A549 (cell line): ENCODE results near the gene STAMBPL1. TPM values are rescaled to one million over a fixed set of nuclear protein-coding genes. Genes with fewer than 3 reads are reported as not detected.

Experiments used
- ATAC-seq, 2 experiments: fragments of 200-7000 bp in 1 of 2; fragments of >200 bp in 1 of 2; cut with Nextera tagmentation in 1 of 2; cut with Tn5 transposase in 1 of 2; 3 replicates each; pipeline versions ENCODE4 v1.8.0 to v1.9.1; 2018 to 2020; ENCODE audit warnings: mild to moderate bottlenecking in 1 of 2, moderate library complexity in 1 of 2
- CTCF ChIA-PET: fragments of 300-600 bp; sonication (Branson Sonifier 250); formaldehyde crosslinking; extraction: SDS; loops from one replicate; lab custom pipeline; 2021; ENCODE audit warnings: antibody characterized with exemption, inconsistent platforms; lab: Yijun Ruan, JAX
- POLR2A ChIA-PET: fragments of 350-600 bp; formaldehyde crosslinking; extraction: SDS; loops from one replicate; lab custom pipeline; 2021; ENCODE audit warnings: antibody characterized with exemption, inconsistent platforms; lab: Yijun Ruan, JAX
- DNase-seq, 2 experiments: peaks; one replicate each; pipeline versions ENCODE4 v3.0.0 to v3.0.0-alpha.2; 2011 to 2016; ENCODE audit warnings: low read depth in 1 of 2, low spot score in 1 of 2
- FAIRE-seq: peaks from 2 replicates; lab custom pipeline; 2011; peaks lifted over from hg19 to GRCh38; lab: Jason Lieb, UNC
- H3K27ac ChIP-seq, 2 experiments: fragments of >200 bp; sonication (Bioruptor Twin); formaldehyde crosslinking; 3 replicates each; pipeline ENCODE4 v1.5.1; 2016 to 2017
- H3K4me1 ChIP-seq: fragments of >200 bp; sonication (Bioruptor Twin); formaldehyde crosslinking; 3 replicates; pipeline ENCODE4 v1.6.1; 2016
- H3K4me2 ChIP-seq: fragments of >200 bp; sonication (Bioruptor Twin); formaldehyde crosslinking; 3 replicates; pipeline ENCODE4 v1.6.1; 2016
- H3K4me3 ChIP-seq: fragments of >200 bp; sonication (Bioruptor Twin); formaldehyde crosslinking; 3 replicates; pipeline ENCODE4 v1.5.1; 2016
- H3K9me3 ChIP-seq: fragments of >200 bp; sonication (Bioruptor Twin); formaldehyde crosslinking; 3 replicates; pipeline ENCODE4 v1.6.1; 2016
- BCL3 ChIP-seq: fragments of >200 bp; sonication (Bioruptor Twin); formaldehyde crosslinking; IDR thresholded peaks from 3 replicates; pipeline ENCODE4 v1.6.1; 2016
- CEBPB ChIP-seq, 2 experiments: fragments of >200 bp in 1 of 2; sonication (Bioruptor Twin) in 1 of 2; formaldehyde crosslinking in 1 of 2; IDR thresholded peaks; 2 replicates each; pipeline ENCODE4 v1.6.1; 2012 to 2016
- EHMT2 ChIP-seq: fragments of 200-600 bp; sonication (generic); IDR thresholded peaks from 2 replicates; pipeline ENCODE4 v1.6.1; 2016; ENCODE audit warnings: antibody characterized with exemption, low read depth, mild to moderate bottlenecking, moderate library complexity
- EP300 ChIP-seq, 2 experiments: fragments of >200 bp; sonication (Bioruptor Twin); formaldehyde crosslinking; IDR thresholded peaks; 2 replicates in 1 of 2; 3 replicates in 1 of 2; pipeline ENCODE4 v1.6.1; 2016 to 2017
- ESRRA ChIP-seq: fragments of 150-350 bp; IDR thresholded peaks from 2 replicates; pipeline ENCODE4 v1.6.1; 2014; ENCODE audit warnings: mild to moderate bottlenecking, low read length, borderline replicate concordance
- FOSL2 ChIP-seq, 2 experiments: fragments of 450-650 bp in 1 of 2; fragments of >200 bp in 1 of 2; sonication (Bioruptor Twin) in 1 of 2; formaldehyde crosslinking; IDR thresholded peaks; 2 replicates each; pipeline versions ENCODE4 v1.5.0 to v1.6.1; 2016 to 2020; ENCODE audit warnings: mild to moderate bottlenecking in 1 of 2, moderate library complexity in 1 of 2
- HDAC2 ChIP-seq: fragments of 200-600 bp; sonication (generic); IDR thresholded peaks from 2 replicates; pipeline ENCODE4 v1.6.1; 2016
- HOXA7 ChIP-seq: fragments of 250-450 bp; sonication (Bioruptor Pico); IDR thresholded peaks from 2 replicates; pipeline ENCODE4 v1.5.0; 2020; ENCODE audit warnings: mild to moderate bottlenecking, moderate library complexity
- JUNB ChIP-seq: fragments of >200 bp; sonication (Bioruptor Twin); formaldehyde crosslinking; IDR thresholded peaks from 2 replicates; pipeline ENCODE4 v1.6.1; 2016
- KDM1A ChIP-seq: fragments of 200-600 bp; sonication (generic); IDR thresholded peaks from 2 replicates; pipeline ENCODE4 v1.6.1; 2016; ENCODE audit warnings: low read depth, mild to moderate bottlenecking
- MAFK ChIP-seq: fragments of 450-650 bp; IDR thresholded peaks from 2 replicates; pipeline ENCODE4 v1.6.1; 2014; ENCODE audit not compliant: partially characterized antibody
- MAX ChIP-seq: IDR thresholded peaks from 2 replicates; pipeline ENCODE4 v1.6.1; 2012
- NPAS2 ChIP-seq: fragments of 250-450 bp; sonication (Bioruptor Pico); IDR thresholded peaks from 2 replicates; pipeline ENCODE4 v1.8.0; 2022; ENCODE audit warnings: mild to moderate bottlenecking, moderate library complexity, borderline replicate concordance
- PBX3 ChIP-seq: IDR thresholded peaks from 2 replicates; pipeline ENCODE4 v1.6.1; 2012
- PHF8 ChIP-seq: fragments of 200-600 bp; sonication (generic); IDR thresholded peaks from 2 replicates; pipeline ENCODE4 v1.6.1; 2016; ENCODE audit warnings: low read depth, mild to moderate bottlenecking, antibody characterized with exemption, moderate library complexity, borderline replicate concordance
- POLR2A ChIP-seq: IDR thresholded peaks from 2 replicates; pipeline ENCODE4 v1.6.1; 2012; ENCODE audit warnings: mild to moderate bottlenecking, low read length
- POLR2AphosphoS2 ChIP-seq: conservative IDR thresholded peaks from 2 replicates; pipeline ENCODE4 v1.6.1; 2012; ENCODE audit warnings: low read length, improper control_type of control experiment, inconsistent platforms
- RAD21 ChIP-seq, 2 experiments: fragments of >200 bp in 1 of 2; sonication (Bioruptor Twin) in 1 of 2; formaldehyde crosslinking in 1 of 2; IDR thresholded peaks in 1 of 2; conservative IDR thresholded peaks in 1 of 2; 2 replicates in 1 of 2; 3 replicates in 1 of 2; pipeline ENCODE4 v1.6.1; 2012 to 2018; ENCODE audit warnings: inconsistent platforms in 1 of 2
- RFX5 ChIP-seq: fragments of 450-650 bp; IDR thresholded peaks from 2 replicates; pipeline ENCODE4 v1.7.1; 2014; ENCODE audit warnings: antibody characterized with exemption, mild to moderate bottlenecking, moderate library complexity
- RNF2 ChIP-seq: fragments of 200-600 bp; sonication (generic); IDR thresholded peaks from 2 replicates; pipeline ENCODE4 v1.6.1; 2016; ENCODE audit warnings: low read depth, mild to moderate bottlenecking, antibody characterized with exemption, moderate library complexity, borderline replicate concordance
- SMC3 ChIP-seq: fragments of >200 bp; sonication (Bioruptor Twin); formaldehyde crosslinking; IDR thresholded peaks from 3 replicates; pipeline ENCODE4 v1.6.1; 2018; ENCODE audit warnings: inconsistent platforms
- SREBF2 ChIP-seq: fragments of 450-650 bp; IDR thresholded peaks from 2 replicates; pipeline ENCODE4 v1.6.1; 2014; ENCODE audit warnings: mild to moderate bottlenecking, moderate library complexity
- TFCP2L1 ChIP-seq: fragments of 250-450 bp; sonication (Bioruptor Pico); IDR thresholded peaks from 2 replicates; pipeline ENCODE4 v1.5.0; 2021; ENCODE audit warnings: mild to moderate bottlenecking
- ZFP36 ChIP-seq: fragments of 450-650 bp; IDR thresholded peaks from 2 replicates; pipeline ENCODE4 v1.6.1; 2014; ENCODE audit warnings: borderline replicate concordance; ENCODE audit not compliant: partially characterized antibody
- ZNF302 ChIP-seq: fragments of 250-450 bp; sonication (Bioruptor Pico); IDR thresholded peaks from 2 replicates; pipeline ENCODE4 v1.9.0; 2021; ENCODE audit warnings: inconsistent platforms, mild to moderate bottlenecking, moderate library complexity
- WGBS: methylation state at CpG from one replicate; pipeline ENCODE4 v1.1.6; 2017; ENCODE audit errors: missing lambda C conversion rate; 5-methylcytosine and 5-hydroxymethylcytosine counted together
- polyA plus RNA-seq, 4 experiments: library from polyadenylated mRNA; depleted of rRNA in 3 of 4; stranded (reverse); fragments of >200 nt; fragmentation: RNase III in 1 of 4; extraction: RNeasy Plus Mini Kit Qiagen cat#74134 plus additional on column Dnase treatment in 1 of 4; gene quantifications; 2 replicates in 3 of 4; 3 replicates in 1 of 4; pipeline ENCODE4 v1.2.3, GENCODE V29; 2011 to 2017

STAMBPL1 gene
- polyA plus RNA-seq, 2 of the 4 experiments (the other 2 are of a cell fraction): 29.0 to 32.1 TPM

DNA sequence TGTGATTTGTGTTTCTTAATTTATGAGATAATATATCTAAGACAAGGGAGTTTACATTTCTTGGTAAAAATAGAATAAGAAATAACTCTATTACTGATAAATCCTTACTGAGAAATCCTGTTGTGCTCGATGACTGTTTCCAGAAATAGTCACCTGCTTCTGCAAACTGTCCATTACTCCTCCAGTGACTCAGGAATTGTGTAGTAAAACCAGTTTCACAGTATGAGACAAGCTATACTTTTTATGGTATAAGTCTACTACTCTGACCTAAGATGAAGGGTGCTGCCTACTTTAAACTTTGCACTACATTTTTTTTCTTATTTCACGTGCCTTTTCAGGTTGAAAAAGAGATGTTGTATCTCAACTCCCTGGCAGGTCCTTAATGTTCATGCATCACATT lies 21.6 kb upstream of the STAMBPL1 start:
- no peak for FAIRE-seq
- Histone ChIP-seq H3K4me3 (no peak overlapping the region), H3K27ac (no peak overlapping the region), H3K9me3 (no peaks in the 10 kb centered on the region), H3K4me1 (peaks cover 5% of the 10 kb centered on the region; the same call in 1 of the 3 replicates), H3K4me2 (no peak overlapping the region; the same call in 2 of the 3 replicates)
- 13% methylated on average over 2 of the region's 2 CpGs for WGBS
- no peak for ATAC-seq
- ChIA-PET CTCF (interaction anchor here (0.8 to 1.1 kb wide), 2 partner anchors 23 to 31 kb away, joined by 3 to 10 read pairs; no protein-coding TSS in a partner anchor), POLR2A (no interaction called here)
- TF ChIP-seq PHF8: no peak
- TF ChIP-seq POLR2A: no peak
- TF ChIP-seq ESRRA: no peak
- TF ChIP-seq CEBPB (IDR thresholded peaks at IDR 0.05): no peak
- TF ChIP-seq TFCP2L1: no peak
- TF ChIP-seq EP300 (IDR thresholded peaks at IDR 0.05): no peak
- no peak for TF ChIP-seq FOSL2 (IDR thresholded peaks at IDR 0.05)
- TF ChIP-seq FOSL2 (CRISPR knock-in tag; IDR thresholded peaks at IDR 0.05): no peak
- no peak for TF ChIP-seq ZNF302 (CRISPR knock-in tag)
- no peak for TF ChIP-seq RFX5
- no peak for TF ChIP-seq RAD21 (conservative IDR thresholded peaks at IDR 0.05 in 1 of 2, IDR thresholded peaks at IDR 0.05 in 1 of 2)
- no peak for TF ChIP-seq HOXA7 (CRISPR knock-in tag)
- TF ChIP-seq SREBF2: no peak
- no peak for TF ChIP-seq PBX3
- TF ChIP-seq JUNB: no peak
- TF ChIP-seq ZFP36: no peak
- no peak for DNase-seq

DNA sequence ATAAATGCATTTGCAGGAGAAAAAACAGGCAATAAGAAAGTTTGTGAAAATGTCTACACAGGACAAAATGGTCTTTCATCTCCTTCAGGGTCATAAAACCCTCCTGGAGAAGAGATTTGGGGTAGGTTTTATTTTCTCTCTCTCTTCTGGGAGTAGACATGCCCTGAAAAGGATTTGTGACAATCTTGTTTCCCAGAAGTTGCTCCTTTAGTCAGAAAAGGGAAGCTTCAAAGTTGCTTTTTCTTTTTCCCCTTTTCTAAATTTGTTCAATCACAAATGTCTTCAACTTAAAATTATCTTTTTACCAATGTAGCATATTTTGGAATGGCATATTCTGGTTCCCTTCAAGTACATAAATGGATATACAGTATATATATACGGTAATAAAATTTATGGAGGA lies 19.0 kb upstream of the STAMBPL1 start:
- ChIA-PET CTCF (interaction anchor here (0.6 to 6.3 kb wide), 4 partner anchors 21 to 1049 kb away, joined by 3 to 70 read pairs (median 4); no protein-coding TSS in a partner anchor), POLR2A (no interaction called here)
- no peak for ATAC-seq
- WGBS: 81% methylated on average over 1 of the region's 1 CpG
- H3K4me2 ChIP-seq: no peak overlapping the region
- no peak for DNase-seq
- H3K27ac ChIP-seq: no peak overlapping the region
- H3K9me3 ChIP-seq: no peaks in the 10 kb centered on the region
- H3K4me3 ChIP-seq: no peak overlapping the region
- peaks cover 5% of the 10 kb centered on the region; the same call in 1 of the 3 replicates for H3K4me1 ChIP-seq
- FAIRE-seq: no peak
- TF ChIP-seq RFX5 (no peak), SMC3 (no peak), POLR2AphosphoS2 (no peak), HOXA7 (CRISPR knock-in tag) (no peak), ZFP36 (no peak), KDM1A (no peak), PBX3 (no peak), RNF2 (no peak), EHMT2 (no peak), MAX (no peak), RAD21 (conservative IDR thresholded peaks at IDR 0.05 in 1 of 2, IDR thresholded peaks at IDR 0.05 in 1 of 2) (no peak), EP300 (IDR thresholded peaks at IDR 0.05) (no peak), BCL3 (no peak), MAFK (no peak), HDAC2 (no peak), NPAS2 (no peak)
